ENCODE measurements around the gene NOM1. TPM values are rescaled to one million over a fixed set of nuclear protein-coding genes. Genes with fewer than 3 reads are reported as not detected.

Gene NOM1
- total RNA-seq, 1 experiment from 2014 or later, result 31.7 TPM

DNA sequence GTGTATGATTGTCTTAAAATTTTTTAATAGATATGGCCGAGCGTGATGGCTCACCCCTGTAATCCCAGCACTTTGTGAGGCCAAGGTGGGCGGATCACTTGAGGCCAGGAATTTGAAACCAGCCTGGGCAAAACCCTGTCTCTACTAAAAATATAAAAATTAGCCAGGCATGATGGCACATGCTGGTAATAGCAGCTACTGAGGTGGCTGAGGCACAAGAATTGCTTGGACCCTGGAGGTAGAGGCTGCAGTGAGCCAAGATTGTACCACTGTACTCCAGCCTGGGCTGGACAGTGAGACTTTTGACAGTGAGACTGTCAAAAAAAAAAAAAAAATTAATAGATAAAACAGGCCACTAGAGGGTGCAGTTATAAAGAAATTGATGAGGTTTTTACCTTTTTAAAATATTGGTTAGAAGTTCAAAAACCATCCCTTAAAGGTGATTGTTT, 20.5 kb downstream of the NOM1 start:
- H3K9me3 Mint-ChIP-seq, result no peaks in the 10 kb centered on the region
- H3K9me3 ChIP-seq (ENCODE audit: control insufficient read depth, low read depth, low read length), result no peaks in the 10 kb centered on the region
- H3K27me3 ChIP-seq (ENCODE audit: insufficient read depth, low read length), result no peaks in the 10 kb centered on the region
- H3K27ac Mint-ChIP-seq, result no peak overlapping the region
- H4K91ac ChIP-seq (ENCODE audit: insufficient read length, low read depth, low read length), result no peak overlapping the region
- no peak overlapping the region for H3K9ac ChIP-seq (ENCODE audit: extremely low read depth, insufficient read length, low read length)
- H3K4me1 Mint-ChIP-seq, result no peaks in the 10 kb centered on the region
- no peak for DNase-seq
- no peaks in the 10 kb centered on the region for H3K4me1 ChIP-seq (ENCODE audit: insufficient read depth, low read length)
- H3K4ac ChIP-seq (ENCODE audit: low read depth, low read length), result no peak overlapping the region
- H3K14ac ChIP-seq (ENCODE audit: insufficient read depth, low read length), result no peak overlapping the region
- H3K56ac ChIP-seq (ENCODE audit: insufficient read length, low read depth, low read length), result no peak overlapping the region
- H3T11ph ChIP-seq (ENCODE audit: low read length), result no peak overlapping the region
- H3K4me2 ChIP-seq (ENCODE audit: insufficient read depth, insufficient read length, low read length), result no peak overlapping the region
- H2BK12ac ChIP-seq (ENCODE audit: insufficient read length, low read depth, low read length), result no peak overlapping the region
- no peaks in the 10 kb centered on the region for H4K20me1 ChIP-seq (ENCODE audit: control insufficient read depth, insufficient read depth, insufficient read length)
- TF ChIP-seq, protein P1, sequence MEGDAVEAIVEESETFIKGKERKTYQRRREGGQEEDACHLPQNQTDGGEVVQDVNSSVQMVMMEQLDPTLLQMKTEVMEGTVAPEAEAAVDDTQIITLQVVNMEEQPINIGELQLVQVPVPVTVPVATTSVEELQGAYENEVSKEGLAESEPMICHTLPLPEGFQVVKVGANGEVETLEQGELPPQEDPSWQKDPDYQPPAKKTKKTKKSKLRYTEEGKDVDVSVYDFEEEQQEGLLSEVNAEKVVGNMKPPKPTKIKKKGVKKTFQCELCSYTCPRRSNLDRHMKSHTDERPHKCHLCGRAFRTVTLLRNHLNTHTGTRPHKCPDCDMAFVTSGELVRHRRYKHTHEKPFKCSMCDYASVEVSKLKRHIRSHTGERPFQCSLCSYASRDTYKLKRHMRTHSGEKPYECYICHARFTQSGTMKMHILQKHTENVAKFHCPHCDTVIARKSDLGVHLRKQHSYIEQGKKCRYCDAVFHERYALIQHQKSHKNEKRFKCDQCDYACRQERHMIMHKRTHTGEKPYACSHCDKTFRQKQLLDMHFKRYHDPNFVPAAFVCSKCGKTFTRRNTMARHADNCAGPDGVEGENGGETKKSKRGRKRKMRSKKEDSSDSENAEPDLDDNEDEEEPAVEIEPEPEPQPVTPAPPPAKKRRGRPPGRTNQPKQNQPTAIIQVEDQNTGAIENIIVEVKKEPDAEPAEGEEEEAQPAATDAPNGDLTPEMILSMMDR (conservative IDR thresholded peaks at IDR 0.05), result peak; percentile 57
- no CpG with 5 or more reads among the region's 3 CpGs for WGBS (ENCODE audit: extremely low coverage, insufficient read length, low lambda C conversion rate)
- no peak overlapping the region for H2BK5ac ChIP-seq (ENCODE audit: insufficient read length, low read length)
- H3K23me2 ChIP-seq (ENCODE audit: insufficient read length, low read depth, low read length, poor library complexity, severe bottlenecking), result no peaks in the 10 kb centered on the region
- H4K8ac ChIP-seq (replicated peaks; ENCODE audit: insufficient read length, low read depth, low read length), result no peak overlapping the region
- no peaks in the 10 kb centered on the region for H3K27me3 Mint-ChIP-seq (ENCODE audit: low read depth)
- no peak overlapping the region for H2BK20ac ChIP-seq (ENCODE audit: low read depth, low read length, poor library complexity, severe bottlenecking)
- H2BK120ac ChIP-seq (ENCODE audit: low read depth, low read length, poor library complexity, severe bottlenecking), result no peak overlapping the region
- no peak overlapping the region for H3K4me3 Mint-ChIP-seq
- H3K23ac ChIP-seq (ENCODE audit: insufficient read length, low read depth, low read length), result no peak overlapping the region
- H4K5ac ChIP-seq (ENCODE audit: insufficient read length, low read depth, low read length), result no peak overlapping the region
- no peak overlapping the region for H2BK15ac ChIP-seq (ENCODE audit: low read depth, low read length)
- H3K18ac ChIP-seq (ENCODE audit: insufficient read length, low read depth, low read length), result no peak overlapping the region
- peaks cover 22 to 68% (median 61%) of the 10 kb centered on the region in 3 experiments; a peak in 6 of 7 replicates for H3K36me3 Mint-ChIP-seq (ENCODE audit: insufficient read depth in 1 of 3, low read depth in 3 of 3)
- no peak overlapping the region for H2AFZ ChIP-seq (ENCODE audit: low read length)
- no peaks in the 10 kb centered on the region; the same call in 1 of the 2 replicates for H3K79me2 ChIP-seq (ENCODE audit: insufficient read depth, low read length)
- no peak overlapping the region for H3K27ac ChIP-seq (ENCODE audit: insufficient read length, low read depth, low read length)
- no peak overlapping the region for H2AK5ac ChIP-seq (ENCODE audit: insufficient read length, low read length)
- no peaks in the 10 kb centered on the region for H3K79me1 ChIP-seq (ENCODE audit: insufficient read depth, low read depth, low read length, poor library complexity, severe bottlenecking)

Measured in H9 (cell line).